SW 1271 (cell line): ENCODE results near the gene KIF3B.
"Not testable (repeated sequence)": the region's sequence is repeated elsewhere in the genome, so short reads cannot be mapped to it uniquely, and the experiment has no call there.

Source experiments
- DNase-seq, 2 experiments: peaks; one replicate each; lab custom pipeline; 2025; lab: John Stamatoyannopoulos, UW

KIF3B gene

DNA sequence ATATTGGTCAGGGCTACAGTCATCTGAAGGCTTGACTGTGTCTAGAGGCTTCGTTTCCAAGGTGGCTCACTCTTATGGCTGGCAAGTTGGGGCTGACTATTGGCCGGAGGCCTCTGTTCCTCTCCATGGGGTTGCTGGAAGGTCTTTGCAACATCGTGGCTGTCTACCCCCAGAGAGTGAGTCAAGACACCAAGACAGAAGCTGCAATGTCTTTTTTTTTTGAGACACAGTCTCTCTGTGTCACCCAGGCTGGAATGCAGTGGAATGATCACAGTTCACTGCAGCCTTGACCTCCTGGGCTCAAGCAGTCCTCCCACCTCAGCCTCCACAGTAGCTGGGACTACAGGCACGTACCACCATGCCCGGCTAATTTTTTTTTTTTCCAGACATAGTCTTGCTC, 29.4 kb upstream of the KIF3B start:
- no peak for DNase-seq

GRCh38 chr20:32249030-32249738, 28.3 kb upstream of the KIF3B start:
- DNase-seq = no peak

DNA sequence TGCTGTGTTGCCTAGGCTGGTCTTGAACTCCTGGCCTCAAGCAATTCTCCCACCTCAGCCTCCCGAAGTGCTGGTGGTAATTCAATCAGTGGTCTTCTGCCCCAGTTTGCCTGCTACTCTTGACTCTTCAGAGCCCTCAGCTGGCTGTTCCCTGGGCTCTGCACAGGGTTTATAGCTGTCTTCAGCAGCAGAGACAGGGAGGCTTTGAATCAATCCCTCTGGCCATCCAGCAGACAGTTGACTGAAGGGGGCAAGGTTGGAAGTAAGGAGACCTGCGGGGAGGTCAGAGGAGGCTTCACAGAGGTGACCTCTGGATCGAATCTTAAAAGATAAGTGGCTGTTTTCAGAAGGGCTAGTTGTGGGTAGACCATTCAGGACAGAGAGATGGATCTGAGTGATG, 26.0 kb upstream of the KIF3B start:
- no peak for DNase-seq

DNA sequence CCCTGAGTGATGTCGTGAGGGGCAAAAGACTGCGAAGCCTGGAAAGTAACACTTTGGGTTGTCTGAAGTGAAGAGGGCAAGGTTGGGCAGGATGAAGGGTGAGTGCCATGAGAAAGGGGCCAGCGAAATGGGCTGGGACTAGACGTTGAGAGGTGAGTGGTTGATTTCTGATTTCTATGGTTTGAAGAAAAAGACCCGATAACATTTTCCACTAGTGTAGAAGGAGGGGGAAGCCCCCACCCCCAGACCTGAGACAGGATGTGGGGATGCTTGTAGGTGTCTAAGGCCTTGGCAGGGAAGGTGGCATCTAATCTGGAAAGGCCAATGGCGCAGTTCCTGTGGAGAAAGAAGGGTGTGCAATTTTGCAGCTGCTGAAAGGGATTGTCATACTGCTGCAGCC, 25.3 kb upstream of the KIF3B start:
- DNase-seq = no peak

GRCh38 chr20:32260973-32261372, 16.5 kb upstream of the KIF3B start:
- DNase-seq = not testable (repeated sequence)

DNA sequence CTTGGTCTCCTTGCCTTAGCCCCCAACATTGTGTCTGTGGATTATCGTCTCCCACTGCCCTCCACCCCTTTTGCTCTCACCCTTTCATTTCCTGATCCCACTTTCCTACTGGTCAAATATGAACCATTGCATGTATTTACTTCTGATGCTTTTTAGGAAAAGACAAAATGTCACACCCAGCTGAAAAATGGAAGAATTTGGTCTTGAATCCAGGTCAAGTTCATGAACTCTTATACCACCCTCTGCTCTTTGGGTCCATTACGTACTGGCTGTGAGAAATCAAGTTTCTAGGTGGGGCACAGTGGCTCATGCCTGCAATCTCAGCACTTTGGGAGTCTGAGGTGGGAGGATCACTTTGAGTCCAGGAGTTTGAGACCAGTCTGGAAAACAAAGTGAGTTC, 15.8 kb upstream of the KIF3B start:
- DNase-seq = no peak

DNA sequence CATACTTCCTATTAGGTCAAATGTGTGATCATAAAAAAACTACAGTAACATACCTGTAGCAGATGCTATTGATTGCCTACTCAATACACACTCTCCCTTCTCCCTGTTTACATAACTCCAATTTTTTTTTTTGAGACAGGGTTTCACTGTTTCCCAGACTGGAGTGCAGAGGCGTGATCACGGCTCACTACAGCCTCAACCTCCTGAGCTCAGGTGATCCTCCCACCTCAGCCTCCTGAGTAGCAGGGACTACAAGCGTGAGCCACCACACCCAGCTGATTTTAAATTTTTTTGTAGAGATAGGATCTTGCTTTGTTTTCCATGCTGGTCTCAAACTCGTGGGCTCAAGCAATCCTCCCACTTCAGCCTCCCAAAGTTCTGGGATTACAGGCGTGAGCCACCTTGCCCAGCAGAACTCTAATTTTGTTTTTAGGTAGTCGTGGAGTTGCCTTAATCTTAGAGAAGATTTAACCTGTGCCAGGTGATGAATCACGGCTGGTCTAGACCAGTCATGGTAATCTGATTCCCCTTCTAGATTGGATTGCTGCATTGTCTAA, 14.0 kb upstream of the KIF3B start:
- no peak for DNase-seq

DNA sequence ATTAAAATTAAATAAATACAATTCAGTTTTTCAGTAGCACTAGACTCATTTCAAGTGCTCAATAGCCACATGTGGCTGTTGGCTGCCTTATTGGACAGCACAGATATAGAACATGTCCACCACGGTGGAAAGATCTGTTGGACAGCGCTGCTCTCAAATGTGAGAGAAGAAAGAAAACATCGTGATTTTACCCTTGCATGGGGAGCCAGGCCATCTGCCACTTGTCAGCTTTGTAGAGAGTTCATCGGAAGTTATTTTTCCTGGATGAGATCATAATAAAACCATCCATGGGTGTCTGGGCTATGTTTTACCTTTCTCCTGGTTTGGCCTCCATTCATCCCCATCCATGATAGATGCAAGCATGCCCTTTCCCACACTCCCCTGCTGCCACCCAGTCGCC, 5.8 kb upstream of the KIF3B start:
- no peak for DNase-seq

DNA sequence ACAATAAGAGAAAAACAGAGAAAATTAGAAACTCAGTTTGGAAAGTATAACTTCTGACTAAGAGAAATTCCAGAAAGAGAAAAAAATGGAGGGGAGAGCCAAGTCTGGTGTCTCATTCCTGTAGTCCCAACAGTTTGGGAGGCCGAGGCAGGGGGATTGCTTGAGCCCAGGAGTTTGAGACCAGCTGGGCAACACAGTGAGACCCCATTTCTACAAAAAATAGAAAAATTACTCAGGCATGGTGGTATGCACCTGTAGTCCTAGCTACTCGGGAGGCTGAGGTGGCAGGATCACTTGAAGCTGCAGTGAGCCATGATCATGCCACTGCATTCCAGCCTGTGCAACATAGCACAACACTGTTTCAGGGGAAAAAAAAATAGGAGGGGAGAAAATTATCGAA, 3.1 kb upstream of the KIF3B start:
- no peak for DNase-seq

GRCh38 chr20:32275163-32275562, 2.3 kb upstream of the KIF3B start:
- DNase-seq = not testable (repeated sequence)

GRCh38 chr20:32278199-32278643, 770 bp downstream of the KIF3B start:
- DNase-seq = no peak

GRCh38 chr20:32281711-32282110, 4.3 kb downstream of the KIF3B start:
- no peak for DNase-seq

- no peak for DNase-seq
Measured at GRCh38 chr20:32282461-32282860, 5.0 kb downstream of the KIF3B start.

GRCh38 chr20:32285082-32285620, 7.7 kb downstream of the KIF3B start:
- DNase-seq = no peak

- no peak for DNase-seq
Measured at GRCh38 chr20:32285621-32286371, 8.3 kb downstream of the KIF3B start.

DNA sequence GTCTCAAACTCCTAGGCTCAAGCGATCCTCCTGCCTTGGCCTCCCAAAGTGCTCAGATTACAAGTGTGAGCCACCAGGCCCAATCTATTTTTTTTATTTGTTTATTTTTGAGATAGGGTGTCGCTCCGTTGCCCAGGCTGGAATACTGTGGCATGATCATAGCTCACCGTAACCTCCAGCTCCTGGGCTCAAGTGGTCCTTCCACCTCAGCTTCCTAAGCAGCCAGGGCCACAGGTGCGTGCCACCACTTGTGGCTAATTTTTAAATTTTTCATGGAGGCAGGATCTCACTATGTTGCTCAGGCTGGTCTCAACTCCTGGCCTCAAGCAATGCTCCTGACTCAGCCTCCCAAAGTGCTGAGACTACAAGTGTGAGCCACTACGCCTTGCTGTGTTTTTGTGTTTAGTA, 9.8 kb downstream of the KIF3B start:
- no peak for DNase-seq

GRCh38 chr20:32288225-32288849, 10.9 kb downstream of the KIF3B start:
- DNase-seq = no peak

DNA sequence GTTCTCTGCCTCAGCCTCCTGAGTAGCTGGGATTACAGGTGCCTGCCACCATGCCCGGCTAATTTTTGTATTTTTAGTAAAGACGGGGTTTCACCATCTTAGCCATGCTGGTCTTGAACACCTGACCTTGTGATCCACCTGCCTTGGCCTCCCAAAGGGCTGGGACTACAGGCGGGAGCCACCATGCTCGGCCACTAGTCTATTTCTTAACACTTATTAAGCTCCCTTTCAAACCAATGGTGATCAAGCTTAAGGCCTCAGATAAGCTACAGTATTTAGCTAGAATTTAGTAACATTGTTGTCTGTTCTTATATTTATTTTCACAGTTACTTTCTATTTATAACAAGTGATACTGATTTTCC, 11.8 kb downstream of the KIF3B start:
- not testable (repeated sequence) for DNase-seq

- DNase-seq = no peak
Measured at GRCh38 chr20:32289661-32290431, 12.4 kb downstream of the KIF3B start.

DNA sequence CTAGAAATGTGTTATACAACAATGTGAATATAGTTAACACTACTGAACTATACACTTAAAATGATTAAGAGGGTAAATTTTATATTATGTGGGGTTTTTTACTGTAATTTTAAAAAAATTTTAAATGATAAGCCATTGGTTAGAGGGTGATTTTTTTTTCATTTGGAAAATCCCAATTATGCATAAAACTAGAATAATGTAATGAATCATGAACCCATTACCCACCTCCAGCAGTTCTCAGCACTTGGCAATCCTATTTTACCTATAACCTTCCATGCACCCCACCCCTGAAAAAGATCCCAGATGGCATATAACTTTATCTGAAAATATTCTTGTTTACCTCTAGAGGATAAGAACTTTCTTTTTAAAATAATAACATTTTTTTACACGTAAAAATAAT, 13.7 kb downstream of the KIF3B start:
- DNase-seq = no peak

DNA sequence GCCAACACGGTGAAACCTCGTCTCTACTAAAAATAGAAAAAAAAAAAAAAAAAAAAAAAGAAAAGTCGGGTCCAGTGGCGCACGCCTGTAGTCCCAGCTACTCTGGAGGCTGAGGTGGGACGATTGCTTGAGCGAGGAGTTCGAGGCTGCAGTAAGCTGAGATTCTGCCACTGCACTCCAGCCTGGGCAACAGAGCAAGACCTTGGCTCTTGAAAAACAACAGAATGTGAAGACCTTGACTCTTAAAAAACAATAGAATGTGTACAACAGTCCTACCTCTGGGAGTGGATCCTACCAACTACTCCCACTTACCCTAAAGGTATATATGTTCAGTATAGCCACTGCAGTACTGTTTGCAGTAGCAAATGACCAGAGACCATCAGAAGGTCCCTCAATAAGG, 15.1 kb downstream of the KIF3B start:
- no peak for DNase-seq

DNA sequence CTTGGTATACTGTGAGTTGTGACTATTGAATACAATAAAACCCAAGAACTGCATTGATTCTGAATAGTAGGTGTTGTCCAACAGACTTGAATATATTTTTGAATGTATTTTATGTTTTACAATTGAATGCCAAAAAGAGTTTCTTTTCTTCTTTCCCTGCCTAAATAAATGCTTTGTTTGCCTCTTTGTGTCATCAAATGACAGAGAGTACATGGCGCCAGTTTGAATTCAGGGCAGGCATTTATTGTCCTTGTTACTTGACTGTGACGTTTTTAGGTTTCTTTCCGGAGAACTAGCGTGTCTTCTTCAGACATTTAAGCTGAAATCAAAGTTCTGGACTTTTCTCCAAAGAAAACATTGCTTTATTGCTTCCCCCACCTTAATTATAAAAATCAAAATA, 16.6 kb downstream of the KIF3B start:
- no peak for DNase-seq
